Activated B cell treated with CpG ODN at 0.5 μM for 24 hours (primary cell): ENCODE data around the gene PHACTR1. TPM values are rescaled to one million over a fixed set of nuclear protein-coding genes. Genes with fewer than 3 reads are reported as not detected.

Experiments
- ATAC-seq: fragments of 200-7000 bp; cut with Tn5 transposase; one replicate; pipeline ENCODE4 v1.10.0; 2021; ENCODE audit warnings: low read depth, mild to moderate bottlenecking, moderate library complexity
- CTCF ChIA-PET: fragments of 350-600 bp; sonication (Branson Sonifier 250); formaldehyde crosslinking; loops from one replicate; lab custom pipeline; 2021; ENCODE audit warnings: antibody characterized with exemption; lab: Charles Lee
- POLR2A ChIA-PET: fragments of 350-600 bp; sonication (Branson Sonifier 250); formaldehyde crosslinking; loops from one replicate; lab custom pipeline; 2021; ENCODE audit warnings: antibody characterized with exemption; lab: Charles Lee
- DNase-seq: peaks from one replicate; pipeline ENCODE4 v3.0.0; 2022
- H3K27ac Mint-ChIP-seq: one replicate; pipeline ENCODE4 v1.8.0; 2020; ENCODE audit warnings: mixed read lengths
- H3K27me3 Mint-ChIP-seq: one replicate; pipeline ENCODE4 v1.8.0; 2021; ENCODE audit warnings: mixed read lengths
- H3K36me3 Mint-ChIP-seq: one replicate; pipeline ENCODE4 v1.8.0; 2021; ENCODE audit warnings: low read depth, mixed read lengths
- H3K4me1 Mint-ChIP-seq: one replicate; pipeline ENCODE4 v1.8.0; 2021; ENCODE audit warnings: mixed read lengths
- H3K4me3 Mint-ChIP-seq: one replicate; pipeline ENCODE4 v1.8.0; 2020; ENCODE audit warnings: mild to moderate bottlenecking, mixed read lengths
- H3K9me3 Mint-ChIP-seq: one replicate; pipeline ENCODE4 v1.8.0; 2020; ENCODE audit warnings: mixed read lengths
- CTCF ChIP-seq: fragments of 200-600 bp; IDR thresholded peaks from one replicate; pipeline ENCODE4 v1.8.0; 2022; ENCODE audit warnings: antibody characterized with exemption, mild to moderate bottlenecking
- intact Hi-C: fragments of 100-400 bp; cut with micrococcal nuclease; formaldehyde crosslinking; loops from one replicate; pipeline ENCODE4 v1.15.1; 2024
- total RNA-seq: library from RNA; stranded (reverse); gene quantifications from 2 replicates; pipeline ENCODE4 v1.2.3, GENCODE V29; 2022

The PHACTR1 gene
- total RNA-seq, 1 donor from 2014 or later: 115 TPM

- POLR2A ChIA-PET: no interaction called here
- no peak for ATAC-seq
- intact Hi-C loops: no loop called here
- CTCF ChIA-PET: no interaction called here
- H3K27ac Mint-ChIP-seq: no peak overlapping the region
- no peak overlapping the region for H3K4me3 Mint-ChIP-seq
- H3K4me1 Mint-ChIP-seq: peaks cover 6% of the 10 kb centered on the region
- peaks cover 6% of the 10 kb centered on the region for H3K27me3 Mint-ChIP-seq
- no peaks in the 10 kb centered on the region for H3K36me3 Mint-ChIP-seq
- TF ChIP-seq CTCF: no peak
- peaks cover 5% of the 10 kb centered on the region for H3K9me3 Mint-ChIP-seq
- DNase-seq: no peak
Measured at GRCh38 chr6:12842114-12842513, 125.5 kb downstream of the PHACTR1 start.

- ATAC-seq: no peak
- no peak overlapping the region for H3K4me3 Mint-ChIP-seq
- H3K9me3 Mint-ChIP-seq: peaks cover 5% of the 10 kb centered on the region
- ChIA-PET POLR2A (no interaction called here), CTCF (no interaction called here)
- no peak for TF ChIP-seq CTCF
- H3K27ac Mint-ChIP-seq: no peak overlapping the region
- H3K27me3 Mint-ChIP-seq: peaks cover 6% of the 10 kb centered on the region
- intact Hi-C loops: no loop called here
- DNase-seq: no peak
- H3K4me1 Mint-ChIP-seq: peaks cover 6% of the 10 kb centered on the region
- no peaks in the 10 kb centered on the region for H3K36me3 Mint-ChIP-seq
Measured at GRCh38 chr6:12842658-12843057, 126.1 kb downstream of the PHACTR1 start.

- DNase-seq (no peak), ATAC-seq (no peak)
- no peak for TF ChIP-seq CTCF
- Mint-ChIP-seq H3K4me1 (no peaks in the 10 kb centered on the region), H3K27ac (no peak overlapping the region), H3K9me3 (no peaks in the 10 kb centered on the region), H3K36me3 (no peaks in the 10 kb centered on the region), H3K27me3 (peaks cover 11% of the 10 kb centered on the region), H3K4me3 (no peak overlapping the region)
- ChIA-PET POLR2A (no interaction called here), CTCF (no interaction called here)
- intact Hi-C loops: loop anchor here (1.0 to 2.0 kb wide), 2 partner anchors 206 to 1189 kb away; no protein-coding TSS in a partner anchor
Measured at GRCh38 chr6:12844284-12845223, 128.0 kb downstream of the PHACTR1 start.

- peaks cover 14% of the 10 kb centered on the region for H3K27me3 Mint-ChIP-seq
- no peaks in the 10 kb centered on the region for H3K4me1 Mint-ChIP-seq
- H3K27ac Mint-ChIP-seq: no peak overlapping the region
- ATAC-seq (no peak), DNase-seq (no peak)
- H3K9me3 Mint-ChIP-seq: no peaks in the 10 kb centered on the region
- POLR2A ChIA-PET: no interaction called here
- intact Hi-C loops: loop anchor here (2.0 kb wide), 1 partner anchor 207 kb away; no protein-coding TSS in a partner anchor
- H3K36me3 Mint-ChIP-seq: no peaks in the 10 kb centered on the region
- CTCF ChIA-PET: no interaction called here
- no peak for TF ChIP-seq CTCF
- no peak overlapping the region for H3K4me3 Mint-ChIP-seq
Measured at GRCh38 chr6:12845224-12846004, 128.8 kb downstream of the PHACTR1 start.
